Activated naive CD4-positive, alpha-beta T cell treated with anti-CD3 and anti-CD28 coated beads, Interleukin-2, amount 50 U/mL, for 16 hours (primary cell): Measurements from ENCODE around the gene KRT33A.
"Not testable (repeated sequence)": the region's sequence is repeated elsewhere in the genome, so short reads cannot be mapped to it uniquely, and the experiment has no call there.

Experiments used
- DNase-seq: peaks from one replicate; pipeline ENCODE4 v3.0.0-alpha.2; 2020

Gene KRT33A

GRCh38 chr17:41360296-41360995, 9.8 kb upstream of the KRT33A start:
- DNase-seq = no peak

GRCh38 chr17:41354536-41354935, 3.9 kb upstream of the KRT33A start:
- no peak for DNase-seq

- DNase-seq = no peak
These were observed 2.2 kb upstream of the KRT33A start for GRCh38 chr17:41352597-41353366.

GRCh38 chr17:41351177-41351576, 549 bp upstream of the KRT33A start:
- no peak for DNase-seq

- no peak for DNase-seq
These were observed 2.5 kb downstream of the KRT33A start for GRCh38 chr17:41347869-41348760.

- not testable (repeated sequence) for DNase-seq
These were observed 4.2 kb downstream of the KRT33A start for GRCh38 chr17:41346421-41346820.

GRCh38 chr17:41345992-41346391, 4.6 kb downstream of the KRT33A start:
- DNase-seq = no peak

GRCh38 chr17:41343029-41343428, 7.6 kb downstream of the KRT33A start:
- no peak for DNase-seq

GRCh38 chr17:41340934-41341861, 9.4 kb downstream of the KRT33A start:
- peak; percentile 43 for DNase-seq

GRCh38 chr17:41340494-41340893, 10.1 kb downstream of the KRT33A start:
- no peak for DNase-seq

- DNase-seq = no peak
These were observed 11.0 kb downstream of the KRT33A start for GRCh38 chr17:41339571-41340172.

- DNase-seq = no peak
These were observed 11.6 kb downstream of the KRT33A start for GRCh38 chr17:41338961-41339485.

GRCh38 chr17:41335747-41336146, 14.9 kb downstream of the KRT33A start:
- DNase-seq = no peak

GRCh38 chr17:41334385-41335305, 16.0 kb downstream of the KRT33A start:
- DNase-seq = no peak

- no peak for DNase-seq
These were observed 16.8 kb downstream of the KRT33A start for GRCh38 chr17:41333836-41334235.

- no peak for DNase-seq
These were observed 17.5 kb downstream of the KRT33A start for GRCh38 chr17:41333098-41333497.

- no peak for DNase-seq
These were observed 18.4 kb downstream of the KRT33A start for GRCh38 chr17:41332239-41332638.

GRCh38 chr17:41331606-41332005, 19.0 kb downstream of the KRT33A start:
- DNase-seq = no peak

- DNase-seq = no peak
These were observed 21.2 kb downstream of the KRT33A start for GRCh38 chr17:41329279-41329948.

GRCh38 chr17:41328207-41328606, 22.4 kb downstream of the KRT33A start:
- no peak for DNase-seq
